Measurements from ENCODE around the gene ELFN1.

The ELFN1 gene

GRCh38 chr7:1632506-1632905 is 37.6 kb upstream of the ELFN1 start:
- Histone ChIP-seq H3K27me3 (ENCODE audit: insufficient read depth, low read length, poor library complexity) (no peaks in the 10 kb centered on the region), H3K9ac (ENCODE audit: low read depth, low read length) (no peak overlapping the region), H3K36me3 (ENCODE audit: insufficient read depth, low read length) (no peaks in the 10 kb centered on the region), H3K4me2 (ENCODE audit: insufficient read depth, low read length) (no peak overlapping the region), H3K4me3 (ENCODE audit: low read depth in 1 of 2, low read length in 2 of 2) (no peak overlapping the region), H3K79me2 (ENCODE audit: insufficient read depth, low read length) (no peaks in the 10 kb centered on the region), H2AFZ (ENCODE audit: low read depth, low read length) (no peak overlapping the region), H3K27ac (ENCODE audit: low read length) (no peak overlapping the region), H4K20me1 (ENCODE audit: insufficient read depth, low read length) (no peaks in the 10 kb centered on the region), H3K9me3 (ENCODE audit: insufficient read depth, low read length, severe bottlenecking) (peaks cover 21% of the 10 kb centered on the region), H3K4me1 (ENCODE audit: insufficient read depth, low read length) (no peaks in the 10 kb centered on the region; the same call in 1 of the 2 replicates)
- DNase-seq (no peak), ATAC-seq (ENCODE audit: insufficient read depth, low read depth) (no peak)
- TF ChIP-seq, protein P1, sequence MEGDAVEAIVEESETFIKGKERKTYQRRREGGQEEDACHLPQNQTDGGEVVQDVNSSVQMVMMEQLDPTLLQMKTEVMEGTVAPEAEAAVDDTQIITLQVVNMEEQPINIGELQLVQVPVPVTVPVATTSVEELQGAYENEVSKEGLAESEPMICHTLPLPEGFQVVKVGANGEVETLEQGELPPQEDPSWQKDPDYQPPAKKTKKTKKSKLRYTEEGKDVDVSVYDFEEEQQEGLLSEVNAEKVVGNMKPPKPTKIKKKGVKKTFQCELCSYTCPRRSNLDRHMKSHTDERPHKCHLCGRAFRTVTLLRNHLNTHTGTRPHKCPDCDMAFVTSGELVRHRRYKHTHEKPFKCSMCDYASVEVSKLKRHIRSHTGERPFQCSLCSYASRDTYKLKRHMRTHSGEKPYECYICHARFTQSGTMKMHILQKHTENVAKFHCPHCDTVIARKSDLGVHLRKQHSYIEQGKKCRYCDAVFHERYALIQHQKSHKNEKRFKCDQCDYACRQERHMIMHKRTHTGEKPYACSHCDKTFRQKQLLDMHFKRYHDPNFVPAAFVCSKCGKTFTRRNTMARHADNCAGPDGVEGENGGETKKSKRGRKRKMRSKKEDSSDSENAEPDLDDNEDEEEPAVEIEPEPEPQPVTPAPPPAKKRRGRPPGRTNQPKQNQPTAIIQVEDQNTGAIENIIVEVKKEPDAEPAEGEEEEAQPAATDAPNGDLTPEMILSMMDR (IDR thresholded peaks at IDR 0.05; ENCODE audit: borderline replicate concordance, extremely low read depth, low read length, poor library complexity, severe bottlenecking): no peak
- TF ChIP-seq EZH2 (IDR thresholded peaks at IDR 0.05; ENCODE audit: borderline replicate concordance, low read depth, low read length, severe bottlenecking): no peak

DNA sequence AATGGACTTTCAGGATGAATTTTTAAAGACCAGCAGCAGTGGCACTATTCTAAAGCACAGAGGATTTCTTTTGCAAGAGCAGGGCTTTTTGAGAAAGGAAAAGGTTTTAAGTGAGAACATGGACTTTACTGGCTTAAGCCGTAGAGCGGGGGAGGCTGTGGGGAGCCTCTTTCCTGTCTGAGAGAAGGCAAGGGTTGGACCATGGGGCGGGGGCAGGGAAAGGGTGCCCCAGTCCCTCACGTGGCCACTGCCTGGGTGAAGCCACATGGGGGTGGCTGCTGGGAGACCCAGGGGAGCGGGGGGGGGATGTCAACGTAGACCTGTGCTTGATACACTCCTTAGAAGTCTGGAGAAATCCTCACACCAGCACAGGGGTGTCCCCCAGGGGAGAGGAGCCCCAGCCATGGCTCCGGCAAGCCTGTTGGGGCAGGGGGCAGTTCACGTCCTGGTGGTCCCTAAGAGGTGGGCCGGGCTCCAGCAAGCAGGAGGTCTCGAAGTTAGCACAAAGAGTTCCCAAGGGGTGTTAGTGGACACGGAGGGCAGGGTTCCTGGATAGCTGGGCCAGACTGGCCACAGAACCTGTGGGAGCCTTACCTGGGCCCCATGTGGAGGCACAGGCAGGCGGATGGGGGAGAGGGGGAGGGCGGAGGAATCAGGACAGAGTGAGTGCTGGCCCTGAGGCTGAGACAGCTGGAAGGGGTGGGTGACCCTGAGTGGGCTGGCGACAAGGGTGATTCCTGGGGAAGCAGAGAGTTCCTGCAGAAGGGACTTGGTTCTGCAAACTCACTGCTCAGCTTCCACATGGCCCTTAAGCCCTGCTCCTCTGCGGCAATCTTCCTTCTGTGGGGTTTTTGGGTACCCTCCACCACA is 36.9 kb upstream of the ELFN1 start:
- Histone ChIP-seq H3K9ac (ENCODE audit: low read depth, low read length) (no peak overlapping the region), H3K79me2 (ENCODE audit: insufficient read depth, low read length) (no peaks in the 10 kb centered on the region), H3K27ac (ENCODE audit: low read length) (0 out of 2 replicates have a peak overlapping the region, but pooled peaks have one; percentile 9), H3K27me3 (ENCODE audit: insufficient read depth, low read length, poor library complexity) (no peaks in the 10 kb centered on the region), H3K36me3 (ENCODE audit: insufficient read depth, low read length) (no peaks in the 10 kb centered on the region), H3K4me2 (ENCODE audit: insufficient read depth, low read length) (no peak overlapping the region), H3K9me3 (ENCODE audit: insufficient read depth, low read length, severe bottlenecking) (peaks cover 21% of the 10 kb centered on the region), H3K4me3 (ENCODE audit: low read depth in 1 of 2, low read length in 2 of 2) (no peak overlapping the region), H4K20me1 (ENCODE audit: insufficient read depth, low read length) (no peaks in the 10 kb centered on the region), H2AFZ (ENCODE audit: low read depth, low read length) (no peak overlapping the region), H3K4me1 (ENCODE audit: insufficient read depth, low read length) (no peaks in the 10 kb centered on the region; the same call in 1 of the 2 replicates)
- no peak for TF ChIP-seq EZH2 (IDR thresholded peaks at IDR 0.05; ENCODE audit: borderline replicate concordance, low read depth, low read length, severe bottlenecking)
- TF ChIP-seq, protein P1 (IDR thresholded peaks at IDR 0.05; ENCODE audit: borderline replicate concordance, extremely low read depth, low read length, poor library complexity, severe bottlenecking): no peak
- DNase-seq (no peak), ATAC-seq (ENCODE audit: insufficient read depth, low read depth) (no peak)

DNA sequence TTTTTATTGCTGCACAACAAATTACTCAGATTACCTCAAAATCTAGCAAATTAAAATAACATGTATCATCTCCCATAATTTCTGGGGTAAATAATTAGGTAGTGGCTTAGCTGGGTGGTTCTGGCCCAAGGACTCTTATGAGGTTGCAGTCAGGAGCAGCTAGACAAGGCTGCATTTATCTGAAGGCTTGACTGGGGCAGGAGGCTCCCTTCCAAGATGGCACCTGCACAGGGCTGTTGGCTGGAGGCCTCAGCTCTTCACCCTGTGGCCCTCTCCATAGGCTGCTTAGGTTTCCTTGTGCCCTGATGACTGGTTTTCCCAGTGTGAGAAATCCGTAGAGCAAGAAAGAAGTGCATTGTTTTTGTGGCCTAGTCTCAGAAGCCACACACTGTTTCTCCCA is 34.7 kb upstream of the ELFN1 start:
- DNase-seq (no peak), ATAC-seq (ENCODE audit: insufficient read depth, low read depth) (no peak)
- H3K4me3 ChIP-seq (ENCODE audit: low read depth in 1 of 2, low read length in 2 of 2): no peak overlapping the region
- H3K4me1 ChIP-seq (ENCODE audit: insufficient read depth, low read length): no peaks in the 10 kb centered on the region; the same call in 1 of the 2 replicates
- no peaks in the 10 kb centered on the region for H3K27me3 ChIP-seq (ENCODE audit: insufficient read depth, low read length, poor library complexity)
- H3K79me2 ChIP-seq (ENCODE audit: insufficient read depth, low read length): no peaks in the 10 kb centered on the region
- H2AFZ ChIP-seq (ENCODE audit: low read depth, low read length): no peak overlapping the region
- peaks cover 21% of the 10 kb centered on the region for H3K9me3 ChIP-seq (ENCODE audit: insufficient read depth, low read length, severe bottlenecking)
- TF ChIP-seq, protein P1 (IDR thresholded peaks at IDR 0.05; ENCODE audit: borderline replicate concordance, extremely low read depth, low read length, poor library complexity, severe bottlenecking): no peak
- no peak for TF ChIP-seq EZH2 (IDR thresholded peaks at IDR 0.05; ENCODE audit: borderline replicate concordance, low read depth, low read length, severe bottlenecking)
- no peaks in the 10 kb centered on the region for H3K36me3 ChIP-seq (ENCODE audit: insufficient read depth, low read length)
- H3K4me2 ChIP-seq (ENCODE audit: insufficient read depth, low read length): no peak overlapping the region
- no peak overlapping the region for H3K9ac ChIP-seq (ENCODE audit: low read depth, low read length)
- H4K20me1 ChIP-seq (ENCODE audit: insufficient read depth, low read length): no peaks in the 10 kb centered on the region
- no peak overlapping the region for H3K27ac ChIP-seq (ENCODE audit: low read length)

Data from DND-41 (cell line).